Psoas muscle (tissue), 8 donors: Measurements from ENCODE around the gene EMC10. TPM values are rescaled to one million over a fixed set of nuclear protein-coding genes. Genes with fewer than 3 reads are reported as not detected.

Source experiments
- ATAC-seq, 4 donors: fragments of 200-7000 bp; cut with Tn5 transposase; one replicate each; pipeline ENCODE4 v1.9.1; 2020; ENCODE audit warnings: moderate library complexity in 3 of 4, mild to moderate bottlenecking in 2 of 4
- DNase-seq, 2 donors: peaks; one replicate each; pipeline ENCODE4 v3.0.0-alpha.2; 2020
- H3K27ac ChIP-seq: fragments of 200-600 bp; one replicate; pipeline ENCODE4 v1.8.0; 2022
- H3K27me3 ChIP-seq, 3 donors: fragments of 200-600 bp in 1 of 3; one replicate each; pipeline versions ENCODE4 v1.6.1 to v1.8.0; 2013 to 2022; ENCODE audit warnings: low read length in 2 of 3, mild to moderate bottlenecking in 2 of 3, moderate library complexity in 1 of 3; ENCODE audit not compliant: insufficient read depth in 3 of 3
- H3K36me3 ChIP-seq, 2 donors: fragments of 200-600 bp in 1 of 2; one replicate each; pipeline versions ENCODE4 v1.6.1 to v1.8.0; 2013 to 2022; ENCODE audit warnings: low read depth in 1 of 2, mild to moderate bottlenecking in 1 of 2, moderate library complexity in 1 of 2; ENCODE audit not compliant: insufficient read depth in 1 of 2
- H3K4me1 ChIP-seq: fragments of 200-600 bp; one replicate; pipeline ENCODE4 v1.8.0; 2022
- H3K4me3 ChIP-seq: fragments of 200-600 bp; one replicate; pipeline ENCODE4 v1.8.0; 2022; ENCODE audit warnings: mild to moderate bottlenecking
- H3K9me3 ChIP-seq: fragments of 200-600 bp; one replicate; pipeline ENCODE4 v1.8.0; 2022
- WGBS, 3 donors: extraction: QIAGEN DNeasy Blood & Tissue Kit; methylation state at CpG; one replicate each; pipeline versions ENCODE4 v1.1.6 to v1.1.7; 2013; 5-methylcytosine and 5-hydroxymethylcytosine counted together
- intact Hi-C, 2 donors: fragments of 100-400 bp; cut with DNase I; formaldehyde crosslinking; loops; one replicate each; pipeline versions ENCODE4 v1.11.0 to v1.14.2; 2022
- polyA plus RNA-seq, 3 donors: library from polyadenylated mRNA; stranded (reverse); fragments of 200-250 nt; gene quantifications; one replicate each; pipeline ENCODE4 v1.2.3, GENCODE V29; 2013
- total RNA-seq, 4 donors: library from RNA; stranded (reverse); fragmentation: NEBNext Ultra II Directional in 2 of 4; extraction: Animal tissue kit (Norgen Biotek cat#: 25700) in 2 of 4; gene quantifications; one replicate each; pipeline versions ENCODE4 v1.2.1 to v1.2.4, GENCODE V29; 2021 to 2023
- TF ChIP-seq, protein P1 (sequence below): fragments of 200-600 bp; IDR thresholded peaks from one replicate; pipeline ENCODE4 v1.8.0; 2022; ENCODE audit warnings: antibody characterized with exemption
- donor health status: healthy with polysubstance abuse.
- donor health status: DM: no; HTN: no; CAD: no; lungs with moderate emphysema.
- donor health status: Bipolar disorder and iron deficiency.
- donor health status: healthy.
- donor health status: DM: yes; HTN: yes; CAD: no.
- donor health status: DM: no; HTN: no; CAD: no.
- donor health status: DM: no; HTN: no; CAD: no.
- donor health status: DM: yes; HTN: yes; CAD: no.

EMC10 gene
- total and polyA plus RNA-seq, 7 donors: 32.6 to 47.5 (median 37.6) TPM

DNA sequence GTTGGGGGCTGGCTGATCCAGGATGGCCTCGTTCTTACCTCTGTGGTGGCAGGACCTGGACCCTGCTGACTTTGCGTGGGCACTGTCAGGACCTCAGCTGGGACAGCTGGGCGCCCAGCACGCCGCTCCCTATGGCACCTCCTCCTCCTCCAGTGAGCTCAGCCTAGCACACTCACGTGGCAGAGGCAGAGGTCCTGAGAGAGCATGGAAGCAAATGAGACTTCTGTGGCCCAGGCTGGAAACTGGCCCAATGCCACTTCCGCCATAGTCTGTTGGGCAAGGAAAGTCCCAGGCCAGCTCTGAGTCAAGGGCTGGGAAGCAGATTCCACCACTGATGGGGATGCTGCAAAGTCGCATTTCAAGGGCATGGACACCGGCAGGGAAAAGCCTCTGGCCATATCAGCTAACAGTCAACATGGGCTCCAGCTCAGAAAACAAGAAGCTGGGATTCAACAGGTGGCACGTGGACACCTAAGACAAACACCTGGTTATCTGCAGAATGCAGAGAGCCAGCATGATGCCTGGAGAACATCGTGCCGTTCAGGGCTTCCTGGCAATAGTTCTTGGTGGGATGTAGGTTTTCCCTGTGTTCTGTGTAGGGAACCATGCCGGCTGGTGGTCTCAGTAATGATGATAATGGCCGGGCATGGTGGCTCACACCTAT is 26.9 kb upstream of the EMC10 start:
- intact Hi-C loops: no loop called here
- ATAC-seq (peak; percentile 52 to 78 (median 68)), DNase-seq (peak in 1 of 2 donors; percentile 63)
- no peak overlapping the region for H3K27ac ChIP-seq
- H3K4me3 ChIP-seq: no peak overlapping the region
- H3K4me1 ChIP-seq: no peaks in the 10 kb centered on the region
- peaks cover 0 to 88% of the 10 kb centered on the region in 2 donors for H3K36me3 ChIP-seq
- WGBS, 3 donors: 52 to 71% (median 60%) methylated on average over 14 of the region's 14 CpGs
- TF ChIP-seq, protein P1, sequence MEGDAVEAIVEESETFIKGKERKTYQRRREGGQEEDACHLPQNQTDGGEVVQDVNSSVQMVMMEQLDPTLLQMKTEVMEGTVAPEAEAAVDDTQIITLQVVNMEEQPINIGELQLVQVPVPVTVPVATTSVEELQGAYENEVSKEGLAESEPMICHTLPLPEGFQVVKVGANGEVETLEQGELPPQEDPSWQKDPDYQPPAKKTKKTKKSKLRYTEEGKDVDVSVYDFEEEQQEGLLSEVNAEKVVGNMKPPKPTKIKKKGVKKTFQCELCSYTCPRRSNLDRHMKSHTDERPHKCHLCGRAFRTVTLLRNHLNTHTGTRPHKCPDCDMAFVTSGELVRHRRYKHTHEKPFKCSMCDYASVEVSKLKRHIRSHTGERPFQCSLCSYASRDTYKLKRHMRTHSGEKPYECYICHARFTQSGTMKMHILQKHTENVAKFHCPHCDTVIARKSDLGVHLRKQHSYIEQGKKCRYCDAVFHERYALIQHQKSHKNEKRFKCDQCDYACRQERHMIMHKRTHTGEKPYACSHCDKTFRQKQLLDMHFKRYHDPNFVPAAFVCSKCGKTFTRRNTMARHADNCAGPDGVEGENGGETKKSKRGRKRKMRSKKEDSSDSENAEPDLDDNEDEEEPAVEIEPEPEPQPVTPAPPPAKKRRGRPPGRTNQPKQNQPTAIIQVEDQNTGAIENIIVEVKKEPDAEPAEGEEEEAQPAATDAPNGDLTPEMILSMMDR: no peak
- H3K9me3 ChIP-seq: no peaks in the 10 kb centered on the region
- H3K27me3 ChIP-seq: no peaks in the 10 kb centered on the region

- intact Hi-C loops: no loop called here
- TF ChIP-seq, protein P1: no peak
Observed at GRCh38 chr19:50450369-50451222, 25.7 kb upstream of the EMC10 start.

DNA sequence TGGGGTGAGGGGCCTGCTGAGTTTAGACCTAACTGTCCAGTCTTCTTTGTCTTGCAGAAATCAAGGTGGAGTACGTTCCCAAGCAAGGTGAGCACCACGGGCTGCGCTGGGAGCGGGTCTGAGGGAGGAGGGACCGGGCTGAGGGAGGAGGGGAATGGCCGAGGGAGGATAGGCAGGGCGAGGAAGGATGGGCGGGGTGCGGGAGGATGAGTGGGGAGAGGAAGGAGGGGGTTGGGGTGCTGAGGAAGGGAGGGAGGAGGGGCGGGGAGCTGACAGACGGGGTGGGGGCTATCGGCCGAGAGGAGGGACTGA is 25.1 kb upstream of the EMC10 start:
- WGBS, 3 donors: 39 to 42% (median 42%) methylated on average over 10 to 13 of the region's 13 CpGs
- DNase-seq: no peak
- TF ChIP-seq, protein P1: no peak
- H3K36me3 ChIP-seq: peaks cover 0 to 88% of the 10 kb centered on the region in 2 donors
- no peaks in the 10 kb centered on the region for H3K27me3 ChIP-seq
- ATAC-seq: no peak
- intact Hi-C loops: no loop called here
- H3K4me3 ChIP-seq: no peak overlapping the region
- H3K9me3 ChIP-seq: no peaks in the 10 kb centered on the region
- no peak overlapping the region for H3K27ac ChIP-seq
- H3K4me1 ChIP-seq: no peaks in the 10 kb centered on the region

More at GRCh38 chr19:50450369-50451222, 25.7 kb upstream of the EMC10 start:
- peaks cover 0 to 92% of the 10 kb centered on the region in 2 donors for H3K36me3 ChIP-seq
- H3K4me1 ChIP-seq: no peaks in the 10 kb centered on the region
- DNase-seq (no peak), ATAC-seq (no peak)
- H3K27ac ChIP-seq: no peak overlapping the region
- 58 to 63% (median 62%) methylated on average over 23 to 30 of the region's 30 CpGs for WGBS, 3 donors
- no peak overlapping the region for H3K4me3 ChIP-seq
- no peaks in the 10 kb centered on the region for H3K9me3 ChIP-seq
- H3K27me3 ChIP-seq: no peaks in the 10 kb centered on the region

- Histone ChIP-seq H3K27me3 (peaks cover 0 to 3% (median 0%) of the 10 kb centered on the region in 3 donors), H3K4me1 (no peaks in the 10 kb centered on the region), H3K9me3 (no peaks in the 10 kb centered on the region), H3K4me3 (no peak overlapping the region), H3K27ac (no peak overlapping the region), H3K36me3 (peaks cover 0 to 88% of the 10 kb centered on the region in 2 donors)
- DNase-seq (no peak), ATAC-seq (no peak)
- 92 to 96% (median 93%) methylated on average over 3 of the region's 3 CpGs for WGBS, 3 donors
- TF ChIP-seq, protein P1: no peak
- intact Hi-C loops: no loop called here
Observed at GRCh38 chr19:50453243-50453642, 23.1 kb upstream of the EMC10 start.
